HuH-7 (cell line): ENCODE data around the gene LMX1B.

Source experiments
- DNase-seq: peaks from one replicate; pipeline ENCODE4 v3.0.0; 2011; ENCODE audit warnings: low spot score

The LMX1B gene

GRCh38 chr9:126604059-126605055, 9.4 kb upstream of the LMX1B start:
- no peak for DNase-seq

GRCh38 chr9:126605792-126606482, 7.8 kb upstream of the LMX1B start:
- no peak for DNase-seq

- DNase-seq = no peak
Measured at GRCh38 chr9:126606483-126606870, 7.3 kb upstream of the LMX1B start.

- no peak for DNase-seq
Measured at GRCh38 chr9:126607086-126607485, 6.6 kb upstream of the LMX1B start.

GRCh38 chr9:126607731-126608130, 6.0 kb upstream of the LMX1B start:
- no peak for DNase-seq

GRCh38 chr9:126608551-126608950, 5.2 kb upstream of the LMX1B start:
- no peak for DNase-seq

- no peak for DNase-seq
Measured at GRCh38 chr9:126609191-126609590, 4.5 kb upstream of the LMX1B start.

- DNase-seq = no peak
Measured at GRCh38 chr9:126609711-126610388, 3.9 kb upstream of the LMX1B start.

GRCh38 chr9:126611193-126611591, 2.5 kb upstream of the LMX1B start:
- no peak for DNase-seq

GRCh38 chr9:126611592-126612325, 2.0 kb upstream of the LMX1B start:
- peak; percentile 94 for DNase-seq

GRCh38 chr9:126612326-126612812, 1.4 kb upstream of the LMX1B start:
- peak; percentile 64 for DNase-seq

- DNase-seq = peak; percentile 39
Measured at GRCh38 chr9:126612813-126613641, 701 bp upstream of the LMX1B start.

GRCh38 chr9:126614088-126614454, 343 bp downstream of the LMX1B start:
- peak; percentile 33 for DNase-seq

GRCh38 chr9:126614455-126615244, 922 bp downstream of the LMX1B start:
- DNase-seq = peak; percentile 54

- DNase-seq = peak; percentile 31
Measured at GRCh38 chr9:126615245-126615790, 1.6 kb downstream of the LMX1B start.

- peak; percentile 45 for DNase-seq
Measured at GRCh38 chr9:126615791-126616447, 2.2 kb downstream of the LMX1B start.

- DNase-seq = no peak
Measured at GRCh38 chr9:126616521-126616976, 2.8 kb downstream of the LMX1B start.

- DNase-seq = no peak
Measured at GRCh38 chr9:126617003-126617822, 3.5 kb downstream of the LMX1B start.
